Measurements from ENCODE around the gene EFCC1.

DNA sequence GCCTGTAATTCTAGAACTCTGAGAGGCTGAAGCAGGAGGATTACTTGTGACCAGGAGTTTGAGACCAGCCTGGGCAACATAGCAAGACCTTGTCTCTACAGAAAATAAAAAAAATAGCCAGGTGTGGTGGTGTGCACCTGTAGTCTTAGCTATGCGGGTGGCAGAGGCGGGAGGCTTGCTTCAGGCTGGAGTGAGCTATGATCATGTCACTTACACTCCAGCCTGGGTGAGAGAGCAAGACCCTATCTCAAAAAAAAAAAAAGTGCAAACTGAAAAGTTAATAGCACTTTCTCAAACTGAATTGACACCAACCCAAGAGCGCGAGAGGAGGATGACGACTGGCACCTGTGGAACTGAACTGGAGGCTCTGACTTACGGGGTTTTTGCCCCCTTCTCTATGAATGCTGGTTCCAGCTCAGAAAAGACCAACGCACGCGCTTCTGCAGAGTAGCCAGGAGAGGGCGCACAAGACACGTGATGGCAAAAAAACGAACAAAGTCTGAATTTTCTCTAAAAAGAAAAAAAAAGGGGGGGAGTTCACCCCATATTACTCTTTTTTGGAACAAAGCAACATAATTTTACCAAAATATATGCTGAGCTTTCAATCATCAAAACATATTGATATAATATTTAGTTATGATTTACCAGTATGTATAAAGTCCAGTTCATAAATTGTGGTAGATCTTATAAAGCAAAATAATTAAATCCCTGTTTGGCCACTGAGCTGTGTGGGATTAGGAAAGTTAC, 30.9 kb upstream of the EFCC1 start:
- TF ChIP-seq ELF4 (CRISPR knock-in tag; IDR thresholded peaks at IDR 0.05; ENCODE audit: borderline replicate concordance): no peak
- no peak for TF ChIP-seq KMT2A (CRISPR knock-in tag; IDR thresholded peaks at IDR 0.05)
- TF ChIP-seq CC2D1A (CRISPR knock-in tag; IDR thresholded peaks at IDR 0.05): no peak
- TF ChIP-seq, protein P1, sequence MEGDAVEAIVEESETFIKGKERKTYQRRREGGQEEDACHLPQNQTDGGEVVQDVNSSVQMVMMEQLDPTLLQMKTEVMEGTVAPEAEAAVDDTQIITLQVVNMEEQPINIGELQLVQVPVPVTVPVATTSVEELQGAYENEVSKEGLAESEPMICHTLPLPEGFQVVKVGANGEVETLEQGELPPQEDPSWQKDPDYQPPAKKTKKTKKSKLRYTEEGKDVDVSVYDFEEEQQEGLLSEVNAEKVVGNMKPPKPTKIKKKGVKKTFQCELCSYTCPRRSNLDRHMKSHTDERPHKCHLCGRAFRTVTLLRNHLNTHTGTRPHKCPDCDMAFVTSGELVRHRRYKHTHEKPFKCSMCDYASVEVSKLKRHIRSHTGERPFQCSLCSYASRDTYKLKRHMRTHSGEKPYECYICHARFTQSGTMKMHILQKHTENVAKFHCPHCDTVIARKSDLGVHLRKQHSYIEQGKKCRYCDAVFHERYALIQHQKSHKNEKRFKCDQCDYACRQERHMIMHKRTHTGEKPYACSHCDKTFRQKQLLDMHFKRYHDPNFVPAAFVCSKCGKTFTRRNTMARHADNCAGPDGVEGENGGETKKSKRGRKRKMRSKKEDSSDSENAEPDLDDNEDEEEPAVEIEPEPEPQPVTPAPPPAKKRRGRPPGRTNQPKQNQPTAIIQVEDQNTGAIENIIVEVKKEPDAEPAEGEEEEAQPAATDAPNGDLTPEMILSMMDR (CRISPR knock-in tag; IDR thresholded peaks at IDR 0.05): peak; percentile 79
- no peak for TF ChIP-seq SP2 (CRISPR knock-in tag; IDR thresholded peaks at IDR 0.05)
- TF ChIP-seq GFI1 (CRISPR knock-in tag; IDR thresholded peaks at IDR 0.05; ENCODE audit: borderline replicate concordance): no peak

All from HepG2 (cell line).